IMR-90 (cell line): ENCODE measurements around the gene ZNF407. TPM values are rescaled to one million over a fixed set of nuclear protein-coding genes. Genes with fewer than 3 reads are reported as not detected.

Experiments used
- ATAC-seq: fragments of 200-7000 bp; cut with Tn5 transposase; 2 replicates; pipeline ENCODE4 v1.9.1; 2020; ENCODE audit warnings: low read depth, mild to moderate bottlenecking, moderate library complexity
- BruUV-seq: library from RNA; stranded (reverse); fragments of 400-500 nt; replicated peaks from 2 replicates; lab custom pipeline; 2021; lab: Mats Ljungman, UMichigan
- CTCF ChIA-PET: fragments of 300-600 bp; formaldehyde crosslinking; extraction: SDS; loops from one replicate; lab custom pipeline; 2021; ENCODE audit warnings: antibody characterized with exemption; lab: Yijun Ruan, JAX
- POLR2A ChIA-PET: fragments of 300-600 bp; sonication (Branson Sonifier 250); formaldehyde crosslinking; loops from one replicate; lab custom pipeline; 2022; ENCODE audit warnings: antibody characterized with exemption; ENCODE audit not compliant: unreplicated experiment; lab: Charles Lee
- DNase-seq: peaks from one replicate; pipeline ENCODE4 v3.0.0; 2013
- H2AFZ ChIP-seq: replicated peaks from 2 replicates; pipeline ENCODE3; 2013; ENCODE audit warnings: low read length, mild to moderate bottlenecking; ENCODE audit not compliant: poor library complexity
- H2AK5ac ChIP-seq: 2 replicates; pipeline ENCODE4 v1.6.1; 2013; ENCODE audit warnings: low read depth, low read length, inconsistent platforms
- H2AK9ac ChIP-seq: replicated peaks from 2 replicates; pipeline ENCODE3; 2013; ENCODE audit warnings: mild to moderate bottlenecking, low read depth, low read length, moderate library complexity; ENCODE audit not compliant: poor library complexity
- H2BK120ac ChIP-seq: 2 replicates; pipeline ENCODE4 v1.6.1; 2013; ENCODE audit warnings: low read depth, low read length, inconsistent platforms
- H2BK15ac ChIP-seq: 3 replicates; pipeline ENCODE4 v1.6.1; 2013; ENCODE audit warnings: low read depth, low read length, inconsistent platforms
- H2BK20ac ChIP-seq: 2 replicates; pipeline ENCODE4 v1.6.1; 2013; ENCODE audit warnings: low read depth, mild to moderate bottlenecking, inconsistent platforms, low read length, moderate library complexity
- H2BK5ac ChIP-seq: 2 replicates; pipeline ENCODE4 v1.6.1; 2013; ENCODE audit warnings: mild to moderate bottlenecking, low read depth, low read length, inconsistent platforms; ENCODE audit not compliant: poor library complexity, severe bottlenecking
- H3K14ac ChIP-seq: replicated peaks from 2 replicates; pipeline ENCODE4 v1.6.1; 2013; ENCODE audit warnings: low read depth, low read length, inconsistent platforms
- H3K18ac ChIP-seq: 2 replicates; pipeline ENCODE4 v1.6.1; 2013; ENCODE audit warnings: low read depth, low read length, control low read depth
- H3K23ac ChIP-seq: 2 replicates; pipeline ENCODE4 v1.6.1; 2013; ENCODE audit warnings: low read depth, low read length, inconsistent platforms
- H3K27ac ChIP-seq: 2 replicates; pipeline ENCODE4 v1.5.1; 2013; ENCODE audit warnings: mild to moderate bottlenecking, control low read depth, low read length; ENCODE audit not compliant: insufficient read depth
- H3K27me3 ChIP-seq: 2 replicates; pipeline ENCODE4 v1.6.1; 2013; ENCODE audit warnings: low read length; ENCODE audit not compliant: control insufficient read depth, insufficient read depth
- H3K36me3 ChIP-seq: 2 replicates; pipeline ENCODE4 v1.6.1; 2013; ENCODE audit warnings: low read length, mixed read lengths; ENCODE audit not compliant: control insufficient read depth, insufficient read depth
- H3K4ac ChIP-seq: 2 replicates; pipeline ENCODE4 v1.6.1; 2013; ENCODE audit warnings: low read depth, low read length, inconsistent platforms
- H3K4me1 ChIP-seq: 2 replicates; pipeline ENCODE4 v1.6.1; 2013; ENCODE audit warnings: low read length, mixed read lengths; ENCODE audit not compliant: control insufficient read depth, insufficient read depth
- H3K4me2 ChIP-seq: 2 replicates; pipeline ENCODE4 v1.6.1; 2013; ENCODE audit warnings: low read depth, mild to moderate bottlenecking, control low read depth, low read length, moderate library complexity
- H3K4me3 ChIP-seq: 2 replicates; pipeline ENCODE4 v1.5.1; 2013; ENCODE audit warnings: low read depth, mild to moderate bottlenecking, control low read depth, low read length, moderate library complexity; ENCODE audit not compliant: insufficient read depth
- H3K56ac ChIP-seq: 2 replicates; pipeline ENCODE4 v1.6.1; 2013; ENCODE audit warnings: low read length, inconsistent platforms; ENCODE audit not compliant: insufficient read depth; ENCODE audit errors: extremely low read depth
- H3K79me1 ChIP-seq, 2 experiments: 2 replicates each; pipeline ENCODE4 v1.6.1; 2013; ENCODE audit warnings: low read length in 2 of 2, inconsistent platforms in 1 of 2, low read depth in 1 of 2
- H3K9ac ChIP-seq: 2 replicates; pipeline ENCODE4 v1.6.1; 2013; ENCODE audit warnings: low read depth, low read length, control low read depth
- H3K9me1 ChIP-seq: 2 replicates; pipeline ENCODE4 v1.6.1; 2013; ENCODE audit warnings: low read length, inconsistent platforms; ENCODE audit not compliant: insufficient read depth
- H3K9me3 ChIP-seq: 2 replicates; pipeline ENCODE4 v1.6.1; 2013; ENCODE audit warnings: low read length; ENCODE audit not compliant: control insufficient read depth, insufficient read depth
- H4K20me1 ChIP-seq: 2 replicates; pipeline ENCODE4 v1.6.1; 2013; ENCODE audit warnings: low read length, inconsistent platforms; ENCODE audit not compliant: insufficient read depth
- H4K5ac ChIP-seq: 2 replicates; pipeline ENCODE4 v1.6.1; 2013; ENCODE audit warnings: mild to moderate bottlenecking, low read depth, low read length, control low read depth
- H4K8ac ChIP-seq, 2 experiments: 2 replicates each; pipeline ENCODE4 v1.6.1; 2013; ENCODE audit warnings: low read depth in 2 of 2, low read length in 2 of 2, control low read depth in 1 of 2, inconsistent platforms in 1 of 2
- H4K91ac ChIP-seq: 2 replicates; pipeline ENCODE4 v1.6.1; 2013; ENCODE audit warnings: low read depth, low read length, inconsistent platforms; ENCODE audit not compliant: insufficient read depth
- CHD1 ChIP-seq: IDR thresholded peaks from 2 replicates; pipeline ENCODE4 v1.6.1; 2012; ENCODE audit warnings: low read depth, low read length, improper control_type of control experiment
- CTCF ChIP-seq: conservative IDR thresholded peaks from 2 replicates; pipeline ENCODE4 v1.5.1; 2012; ENCODE audit warnings: mild to moderate bottlenecking, low read depth, low read length, improper control_type of control experiment
- MAZ ChIP-seq: IDR thresholded peaks from 2 replicates; pipeline ENCODE4 v1.6.1; 2012; ENCODE audit warnings: low read depth, mild to moderate bottlenecking, low read length, improper control_type of control experiment, moderate library complexity, borderline replicate concordance
- NFE2L2 ChIP-seq: fragments of 150-350 bp; IDR thresholded peaks from 2 replicates; pipeline ENCODE4 v1.6.1; 2016; ENCODE audit warnings: low read depth, mild to moderate bottlenecking, low read length
- RAD21 ChIP-seq: IDR thresholded peaks from 2 replicates; pipeline ENCODE4 v1.6.1; 2012; ENCODE audit warnings: low read length, improper control_type of control experiment
- WGBS, 2 experiments: methylation state at CpG; one replicate each; pipeline versions ENCODE4 v1.1.5 to v1.1.7; 2013; ENCODE audit warnings: missing lambda C conversion rate in 2 of 2; ENCODE audit not compliant: insufficient read length in 1 of 2; ENCODE audit errors: extremely low coverage in 2 of 2; 5-methylcytosine and 5-hydroxymethylcytosine counted together
- dilution Hi-C: fragments of 300-500 bp; cut with HindIII; formaldehyde crosslinking; loops from one replicate; pipeline ENCODE4 v1.14.3; 2018; ENCODE audit warnings: low sequenced_read_pairs; ENCODE audit not compliant: unreplicated experiment
- in situ Hi-C: fragments of 300-500 bp; cut with MboI; formaldehyde crosslinking; loops from 3 replicates; pipeline ENCODE4 v1.14.3; 2019; ENCODE audit warnings: low sequenced_read_pairs, inconsistent platforms, mixed read lengths
- intact Hi-C: fragments of 100-400 bp; cut with micrococcal nuclease; formaldehyde crosslinking; loops from 2 replicates; pipeline ENCODE4 v1.10.0; 2022
- polyA plus RNA-seq, 3 experiments: library from polyadenylated mRNA; depleted of rRNA; stranded (reverse); fragments of >200 nt; gene quantifications; 2 replicates each; pipeline ENCODE4 v1.2.3, GENCODE V29; 2012; ENCODE audit warnings: low replicate concordance in 1 of 3
- total RNA-seq: library from RNA; depleted of rRNA; stranded (reverse); fragments of >200 nt; gene quantifications from 2 replicates; pipeline ENCODE4 v1.2.3, GENCODE V29; 2012

Gene ZNF407
- total and polyA plus RNA-seq, 2 of the 4 experiments (the other 2 are of a cell fraction) = 3.1 to 20.1 TPM

DNA sequence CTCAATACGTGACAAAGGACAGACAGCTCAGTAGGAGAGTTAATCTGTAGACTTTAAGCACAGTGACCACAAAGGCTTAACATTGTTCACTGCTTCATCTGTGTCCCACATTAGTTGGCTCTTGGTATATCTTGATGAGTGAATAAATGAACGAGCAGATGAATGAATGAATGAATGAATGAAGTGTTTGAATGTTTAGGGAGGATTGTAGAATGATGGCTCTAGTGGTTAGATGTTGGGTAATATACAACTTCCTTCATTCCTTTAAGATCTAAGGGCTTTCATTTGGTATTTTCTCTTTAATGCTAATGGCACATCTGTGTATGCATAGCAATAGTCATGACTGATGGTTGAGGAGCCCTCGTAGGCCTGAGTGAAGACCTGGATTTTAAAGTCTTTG, 40.5 kb downstream of the ZNF407 start:
- H2AK9ac ChIP-seq = no peak overlapping the region
- no peak for TF ChIP-seq NFE2L2
- TF ChIP-seq CTCF = no peak
- no peak for TF ChIP-seq MAZ
- TF ChIP-seq RAD21 = no peak
- TF ChIP-seq CHD1 = no peak

More for the DNA sequence above, 40.5 kb downstream of the ZNF407 start:
- H3K36me3 ChIP-seq = peaks cover 8% of the 10 kb centered on the region
- no peak overlapping the region for H2BK15ac ChIP-seq
- DNase-seq (no peak), ATAC-seq (no peak)
- no peaks in the 10 kb centered on the region for H3K27me3 ChIP-seq
- no peak overlapping the region for H2BK20ac ChIP-seq
- no peak overlapping the region for H3K14ac ChIP-seq
- H3K18ac ChIP-seq = no peak overlapping the region
- no TSS peak for BruUV-seq
- in situ Hi-C loops = no loop called here
- H4K91ac ChIP-seq = no peak overlapping the region
- peaks cover 13 to 25% of the 10 kb centered on the region in 2 experiments; a peak in 3 of 4 replicates for H3K79me1 ChIP-seq
- H4K5ac ChIP-seq = no peak overlapping the region
- no peaks in the 10 kb centered on the region for H3K9me3 ChIP-seq
- no peak overlapping the region for H2AK5ac ChIP-seq
- no peak overlapping the region for H3K23ac ChIP-seq
- H2BK5ac ChIP-seq = no peak overlapping the region
- H3K4me2 ChIP-seq = no peak overlapping the region
- H4K20me1 ChIP-seq = no peaks in the 10 kb centered on the region
- H4K8ac ChIP-seq = no peak overlapping the region
- no peak overlapping the region for H3K4ac ChIP-seq
- ChIA-PET POLR2A (no interaction called here), CTCF (no interaction called here)
- H3K4me3 ChIP-seq = no peak overlapping the region
- peaks cover 3% of the 10 kb centered on the region; the same call in 1 of the 2 replicates for H3K4me1 ChIP-seq
- intact Hi-C loops = no loop called here
- no peak overlapping the region for H3K9ac ChIP-seq
- peaks cover 9% of the 10 kb centered on the region for H3K9me1 ChIP-seq
- no peak overlapping the region for H2AFZ ChIP-seq
- no peak overlapping the region for H3K56ac ChIP-seq
- dilution Hi-C loops = no loop called here
- 100% methylated on average over 1 of the region's 3 CpGs; no CpG with 5 or more reads in 1 of the 2 experiments for WGBS, 2 experiments
- no peak overlapping the region for H2BK120ac ChIP-seq
- no peak overlapping the region for H3K27ac ChIP-seq
